Small intestine (tissue), 7 donors: ENCODE measurements around the gene MSH4. TPM values are rescaled to one million over a fixed set of nuclear protein-coding genes. Genes with fewer than 3 reads are reported as not detected.
A peak's percentile ranks its signal among the peaks of the same experiment; 100 is the strongest.
"Not testable (repeated sequence)": the region's sequence is repeated elsewhere in the genome, so short reads cannot be mapped to it uniquely, and the experiment has no call there.

Experiments used
- DNase-seq, 2 donors: peaks; one replicate each; pipeline versions ENCODE4 v3.0.0 to v3.0.0-alpha.2; 2013
- FAIRE-seq: peaks from 2 replicates; lab custom pipeline; 2012; peaks lifted over from hg19 to GRCh38; lab: Jason Lieb, UNC
- H3K27ac ChIP-seq, 3 donors: one replicate each; pipeline ENCODE4 v1.5.1; 2013; ENCODE audit warnings: low read length in 2 of 3, mild to moderate bottlenecking in 2 of 3, control low read depth in 1 of 3, inconsistent platforms in 1 of 3, low read depth in 1 of 3, moderate library complexity in 1 of 3
- H3K27me3 ChIP-seq, 3 donors: one replicate each; pipeline ENCODE4 v1.6.1; 2013; ENCODE audit warnings: low read length in 3 of 3, inconsistent platforms in 1 of 3; ENCODE audit not compliant: control insufficient read depth in 3 of 3, insufficient read depth in 3 of 3
- H3K36me3 ChIP-seq, 3 donors: one replicate each; pipeline ENCODE4 v1.6.1; 2013; ENCODE audit warnings: low read length in 3 of 3, inconsistent platforms in 1 of 3, low read depth in 1 of 3, mild to moderate bottlenecking in 1 of 3, moderate library complexity in 1 of 3; ENCODE audit not compliant: control insufficient read depth in 3 of 3, insufficient read depth in 2 of 3
- H3K4me1 ChIP-seq, 3 donors: one replicate each; pipeline ENCODE4 v1.6.1; 2013; ENCODE audit warnings: low read length in 2 of 3, inconsistent platforms in 1 of 3, low read depth in 1 of 3, mild to moderate bottlenecking in 1 of 3, moderate library complexity in 1 of 3; ENCODE audit not compliant: control insufficient read depth in 3 of 3, insufficient read depth in 2 of 3
- H3K4me3 ChIP-seq, 3 donors: one replicate each; pipeline ENCODE4 v1.5.1; 2013; ENCODE audit warnings: low read length in 3 of 3, control low read depth in 1 of 3, inconsistent platforms in 1 of 3, low read depth in 1 of 3, mild to moderate bottlenecking in 1 of 3, moderate library complexity in 1 of 3
- H3K9me3 ChIP-seq, 2 donors: one replicate each; pipeline ENCODE4 v1.6.1; 2013; ENCODE audit warnings: low read depth in 1 of 2, low read length in 1 of 2; ENCODE audit not compliant: control insufficient read depth in 2 of 2, insufficient read depth in 1 of 2
- WGBS, 3 donors: extraction: QIAGEN DNeasy Blood & Tissue Kit; methylation state at CpG; one replicate each; pipeline ENCODE4 v1.1.7; 2013; 5-methylcytosine and 5-hydroxymethylcytosine counted together
- polyA plus RNA-seq, 4 donors: library from polyadenylated mRNA; stranded (reverse) in 3 of 4; unstranded in 1 of 4; fragments of 200-250 nt in 3 of 4; fragments of 120-200 nt in 1 of 4; gene quantifications; one replicate each; pipeline versions ENCODE4 v1.2.1 to v1.2.3, GENCODE V29; 2013
- donor health status: healthy with polysubstance abuse.
- donor health status: control.
- donor health status: control.
- donor health status: Bipolar disorder and iron deficiency.
- donor health status: healthy.

Gene MSH4
- polyA plus RNA-seq, 4 donors = 0.04 to 0.21 TPM; not detected in 2

- 31 to 60% (median 47%) methylated on average over 4 of the region's 4 CpGs for WGBS, 3 donors
- FAIRE-seq = no peak
- H3K27me3 ChIP-seq = no peaks in the 10 kb centered on the region
Measured at GRCh38 chr1:75808921-75809320, 12.2 kb downstream of the MSH4 start.

GRCh38 chr1:75810113-75810512 lies 13.4 kb downstream of the MSH4 start:
- H3K36me3 ChIP-seq, H3K4me3 ChIP-seq, FAIRE-seq, H3K9me3 ChIP-seq, H3K27me3 ChIP-seq, H3K27ac ChIP-seq, H3K4me1 ChIP-seq: not testable (repeated sequence)
- WGBS, 3 donors = 55 to 88% (median 61%) methylated on average over 3 of the region's 3 CpGs
- DNase-seq = peak in 1 of 2 donors; percentile 52

More at GRCh38 chr1:75808921-75809320, 12.2 kb downstream of the MSH4 start:
- H3K9me3 ChIP-seq = no peaks in the 10 kb centered on the region
- no peaks in the 10 kb centered on the region for H3K4me1 ChIP-seq
- H3K27ac ChIP-seq = no peak overlapping the region
- H3K4me3 ChIP-seq = no peak overlapping the region
- DNase-seq = no peak
- no peaks in the 10 kb centered on the region for H3K36me3 ChIP-seq

- DNase-seq (no peak), FAIRE-seq (no peak)
- no peaks in the 10 kb centered on the region for H3K27me3 ChIP-seq
- WGBS, 3 donors = 46 to 77% (median 62%) methylated on average over 1 of the region's 1 CpG
- H3K36me3 ChIP-seq = no peaks in the 10 kb centered on the region
- no peak overlapping the region for H3K4me3 ChIP-seq
- H3K27ac ChIP-seq = no peak overlapping the region
- no peaks in the 10 kb centered on the region for H3K9me3 ChIP-seq
- no peaks in the 10 kb centered on the region for H3K4me1 ChIP-seq
Measured at GRCh38 chr1:75811211-75811981, 14.7 kb downstream of the MSH4 start.

- DNase-seq (no peak), FAIRE-seq (no peak)
- H3K27me3 ChIP-seq = no peaks in the 10 kb centered on the region
- WGBS, 3 donors = 56 to 78% (median 77%) methylated on average over 3 of the region's 3 CpGs
- H3K4me1 ChIP-seq = no peaks in the 10 kb centered on the region
- H3K27ac ChIP-seq = no peak overlapping the region
- H3K36me3 ChIP-seq = no peaks in the 10 kb centered on the region
- H3K9me3 ChIP-seq = no peaks in the 10 kb centered on the region
- no peak overlapping the region for H3K4me3 ChIP-seq
Measured at GRCh38 chr1:75812065-75812464, 15.4 kb downstream of the MSH4 start.

GRCh38 chr1:75823596-75823995 lies 26.9 kb downstream of the MSH4 start:
- DNase-seq = not testable (repeated sequence)
- WGBS, 3 donors = 70 to 84% (median 73%) methylated on average over 1 of the region's 1 CpG

GRCh38 chr1:75836528-75837100 lies 39.9 kb downstream of the MSH4 start:
- Histone ChIP-seq H3K27ac (no peak overlapping the region), H3K4me3 (no peak overlapping the region), H3K36me3 (no peaks in the 10 kb centered on the region), H3K4me1 (no peaks in the 10 kb centered on the region), H3K9me3 (no peaks in the 10 kb centered on the region), H3K27me3 (no peaks in the 10 kb centered on the region)
- DNase-seq = no peak
- no peak for FAIRE-seq
- WGBS, 3 donors = 55 to 66% (median 56%) methylated on average over 2 of the region's 2 CpGs

More at GRCh38 chr1:75823596-75823995, 26.9 kb downstream of the MSH4 start:
- not testable (repeated sequence) for H3K4me3 ChIP-seq, FAIRE-seq, H3K27ac ChIP-seq, H3K27me3 ChIP-seq, H3K4me1 ChIP-seq, H3K36me3 ChIP-seq, H3K9me3 ChIP-seq

GRCh38 chr1:75838079-75838478 lies 41.4 kb downstream of the MSH4 start:
- no peak overlapping the region for H3K27ac ChIP-seq
- H3K27me3 ChIP-seq = no peaks in the 10 kb centered on the region
- no peak overlapping the region for H3K4me3 ChIP-seq
- H3K4me1 ChIP-seq = no peaks in the 10 kb centered on the region
- 79 to 87% (median 84%) methylated on average over 2 of the region's 2 CpGs for WGBS, 3 donors
- DNase-seq (no peak), FAIRE-seq (no peak)
- no peaks in the 10 kb centered on the region for H3K9me3 ChIP-seq
- H3K36me3 ChIP-seq = no peaks in the 10 kb centered on the region

GRCh38 chr1:75841421-75841820 lies 44.7 kb downstream of the MSH4 start:
- no peaks in the 10 kb centered on the region for H3K36me3 ChIP-seq
- no peaks in the 10 kb centered on the region for H3K4me1 ChIP-seq
- FAIRE-seq = no peak
- DNase-seq = no peak
- H3K9me3 ChIP-seq = no peaks in the 10 kb centered on the region
- no peak overlapping the region for H3K4me3 ChIP-seq
- no peaks in the 10 kb centered on the region for H3K27me3 ChIP-seq
- H3K27ac ChIP-seq = no peak overlapping the region
